HG02840 (cell line): ENCODE measurements around the gene CXorf49B.
"Not testable (repeated sequence)": the region's sequence is repeated elsewhere in the genome, so short reads cannot be mapped to it uniquely, and the experiment has no call there.

ENCODE experiments used
- ATAC-seq: cut with Tn5 transposase; IDR thresholded peaks from one replicate; pipeline ENCODE4 v1.9.1; 2021; ENCODE audit warnings: mild to moderate bottlenecking, moderate library complexity, moderate number of reproducible peaks; ENCODE audit not compliant: unreplicated experiment, low FRiP score

The CXorf49B gene

DNA sequence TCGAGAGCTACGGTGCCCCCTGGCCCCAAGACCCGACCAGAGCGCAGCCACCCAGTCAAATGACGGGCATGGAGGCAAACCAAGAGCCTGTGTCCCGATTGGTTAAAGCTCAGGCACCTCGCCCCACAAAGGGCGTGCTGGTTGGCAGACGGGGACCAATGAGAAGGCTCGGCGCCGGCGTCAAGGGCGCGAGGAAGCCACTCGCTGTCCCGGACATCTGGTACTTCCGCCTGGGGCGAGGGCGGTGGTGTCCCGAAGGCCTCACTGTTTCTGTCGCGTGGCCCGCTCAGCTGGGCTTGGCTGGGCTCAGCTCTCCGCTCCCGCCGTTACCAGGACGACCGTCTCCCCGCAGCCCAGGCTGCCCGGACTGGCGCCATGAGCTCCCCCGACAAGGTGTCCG is at the start of gene CXorf49B:
TSS of gene CXorf49B (plus strand) at position 301 of the 400 bp plus-strand sequence. CDS start at position 376, 75 bp downstream.
- ATAC-seq = not testable (repeated sequence)

DNA sequence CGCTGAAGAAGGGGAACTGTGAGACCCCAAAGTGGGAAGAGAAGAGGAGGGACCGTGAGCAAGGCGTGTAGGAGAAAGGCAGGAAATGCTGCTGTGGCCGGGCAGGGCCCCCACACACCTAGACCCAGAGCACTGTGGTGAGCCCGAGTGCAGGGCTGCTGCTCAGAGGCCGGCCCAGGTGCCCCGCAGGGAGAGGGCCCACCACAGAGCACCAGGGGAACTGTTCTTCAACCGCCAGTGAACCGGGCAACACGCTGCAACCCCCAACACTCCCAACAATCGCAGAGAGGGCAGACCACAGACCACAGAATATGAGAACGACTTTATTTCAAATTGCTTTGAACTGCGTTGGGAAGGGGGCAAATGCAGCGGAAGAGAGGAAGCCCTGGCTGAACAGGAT is 49.1 kb upstream of the CXorf49B start:
- ATAC-seq = not testable (repeated sequence)

DNA sequence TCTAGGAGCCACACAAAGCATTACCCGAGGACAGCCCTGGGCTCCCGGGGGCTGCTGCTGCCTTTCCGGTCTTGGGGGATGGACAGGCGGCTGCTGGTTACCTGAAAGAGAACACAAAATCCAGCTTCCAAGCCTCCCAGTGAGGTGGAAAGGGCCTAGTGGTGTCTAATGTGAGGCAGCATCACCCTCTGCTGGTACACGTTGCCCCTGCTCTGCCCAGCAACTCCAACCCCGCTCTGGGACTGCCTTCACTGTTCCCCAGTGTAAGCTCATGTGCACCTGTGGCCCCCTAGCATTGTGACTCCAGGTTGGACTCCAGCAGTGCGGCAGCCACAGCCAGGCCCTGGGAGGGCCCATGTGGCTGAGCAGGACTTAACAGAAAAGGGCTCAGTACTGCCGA is 47.6 kb upstream of the CXorf49B start:
- not testable (repeated sequence) for ATAC-seq

DNA sequence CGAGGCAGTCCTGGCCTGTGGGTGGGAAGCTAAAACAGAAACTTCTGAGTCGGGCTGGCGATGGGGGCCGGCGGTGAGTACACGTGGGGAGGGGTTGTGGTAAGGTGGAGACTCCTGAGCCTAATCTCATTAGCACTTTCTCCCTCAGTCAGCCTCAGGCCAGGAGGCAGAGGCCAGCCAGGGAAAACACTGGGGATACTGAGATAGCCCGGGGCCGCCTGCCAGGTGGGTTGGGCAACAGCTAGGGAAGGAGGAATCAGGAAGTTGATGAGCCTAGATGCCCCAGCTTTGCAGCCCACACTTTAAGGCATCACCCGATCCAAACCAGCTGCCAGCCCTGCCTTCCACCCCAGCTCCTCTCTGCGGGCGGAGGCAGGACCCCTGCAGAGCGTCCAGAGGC is 46.8 kb upstream of the CXorf49B start:
- not testable (repeated sequence) for ATAC-seq

DNA sequence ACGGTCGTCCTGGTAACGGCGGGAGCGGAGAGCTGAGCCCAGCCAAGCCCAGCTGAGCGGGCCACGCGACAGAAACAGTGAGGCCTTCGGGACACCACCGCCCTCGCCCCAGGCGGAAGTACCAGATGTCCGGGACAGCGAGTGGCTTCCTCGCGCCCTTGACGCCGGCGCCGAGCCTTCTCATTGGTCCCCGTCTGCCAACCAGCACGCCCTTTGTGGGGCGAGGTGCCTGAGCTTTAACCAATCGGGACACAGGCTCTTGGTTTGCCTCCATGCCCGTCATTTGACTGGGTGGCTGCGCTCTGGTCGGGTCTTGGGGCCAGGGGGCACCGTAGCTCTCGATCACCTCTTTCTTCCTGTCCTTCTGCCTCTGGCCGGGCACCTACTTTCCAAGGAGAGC is 45.0 kb upstream of the CXorf49B start, which contains the start of gene CXorf49:
TSS of gene CXorf49 (minus strand) at position 101 of the 400 bp plus-strand sequence. CDS start 134 bp downstream, outside the sequence.
- not testable (repeated sequence) for ATAC-seq

DNA sequence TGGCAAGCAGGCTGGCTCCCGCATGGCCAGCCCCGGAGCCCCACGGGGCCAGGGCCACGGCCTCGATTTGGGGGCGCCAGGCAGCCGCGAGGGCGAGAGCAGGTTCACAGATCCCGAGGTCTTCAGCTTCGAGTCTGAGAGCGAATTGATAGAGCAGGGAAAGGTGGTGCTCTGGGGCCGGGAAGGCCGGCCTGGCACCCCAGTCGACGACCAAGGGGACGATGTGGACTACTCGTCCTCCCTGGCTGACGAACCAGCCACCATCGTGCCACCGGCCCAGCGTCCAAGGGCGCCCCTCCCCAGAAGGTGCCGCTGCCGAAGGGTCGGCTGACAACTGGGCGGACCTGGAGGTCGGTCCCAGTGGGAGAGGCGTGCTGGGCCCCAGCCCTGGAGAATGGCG is 44.0 kb upstream of the CXorf49B start:
- ATAC-seq = not testable (repeated sequence)

DNA sequence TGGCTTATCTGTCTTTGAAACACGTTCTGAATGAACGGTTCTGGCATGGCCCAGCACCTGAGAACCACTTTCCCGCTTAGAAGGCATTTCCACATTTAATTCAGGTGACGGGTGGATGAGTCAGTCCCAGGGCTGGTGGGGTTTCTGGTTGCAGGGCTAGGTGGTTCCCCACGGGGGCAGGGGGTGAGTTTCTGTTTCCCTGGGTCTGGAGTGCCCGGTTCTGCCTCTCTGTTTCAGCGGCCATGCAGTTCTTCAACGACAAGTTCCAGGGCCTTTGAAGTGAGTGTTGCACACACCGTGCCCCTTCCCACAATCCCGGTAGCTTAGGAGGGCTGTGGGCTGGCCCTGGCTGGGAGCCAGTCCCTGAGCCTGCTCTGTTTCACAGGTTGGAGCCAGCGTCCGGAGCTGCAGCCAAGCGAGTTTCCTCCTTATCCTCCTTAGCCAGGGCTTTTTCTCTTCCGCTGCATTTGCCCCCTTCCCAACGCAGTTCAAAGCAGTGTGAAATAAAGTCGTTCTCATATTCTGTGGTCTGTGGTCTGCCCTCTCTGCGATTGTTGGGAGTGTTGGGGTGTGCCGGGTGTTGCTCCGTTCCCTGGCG is 42.8 kb upstream of the CXorf49B start:
- ATAC-seq = not testable (repeated sequence)

DNA sequence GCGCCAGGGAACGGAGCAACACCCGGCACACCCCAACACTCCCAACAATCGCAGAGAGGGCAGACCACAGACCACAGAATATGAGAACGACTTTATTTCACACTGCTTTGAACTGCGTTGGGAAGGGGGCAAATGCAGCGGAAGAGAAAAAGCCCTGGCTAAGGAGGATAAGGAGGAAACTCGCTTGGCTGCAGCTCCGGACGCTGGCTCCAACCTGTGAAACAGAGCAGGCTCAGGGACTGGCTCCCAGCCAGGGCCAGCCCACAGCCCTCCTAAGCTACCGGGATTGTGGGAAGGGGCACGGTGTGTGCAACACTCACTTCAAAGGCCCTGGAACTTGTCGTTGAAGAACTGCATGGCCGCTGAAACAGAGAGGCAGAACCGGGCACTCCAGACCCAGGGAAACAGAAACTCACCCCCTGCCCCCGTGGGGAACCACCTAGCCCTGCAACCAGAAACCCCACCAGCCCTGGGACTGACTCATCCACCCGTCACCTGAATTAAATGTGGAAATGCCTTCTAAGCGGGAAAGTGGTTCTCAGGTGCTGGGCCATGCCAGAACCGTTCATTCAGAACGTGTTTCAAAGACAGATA is 2.4 kb upstream of the CXorf49B start:
- not testable (repeated sequence) for ATAC-seq

DNA sequence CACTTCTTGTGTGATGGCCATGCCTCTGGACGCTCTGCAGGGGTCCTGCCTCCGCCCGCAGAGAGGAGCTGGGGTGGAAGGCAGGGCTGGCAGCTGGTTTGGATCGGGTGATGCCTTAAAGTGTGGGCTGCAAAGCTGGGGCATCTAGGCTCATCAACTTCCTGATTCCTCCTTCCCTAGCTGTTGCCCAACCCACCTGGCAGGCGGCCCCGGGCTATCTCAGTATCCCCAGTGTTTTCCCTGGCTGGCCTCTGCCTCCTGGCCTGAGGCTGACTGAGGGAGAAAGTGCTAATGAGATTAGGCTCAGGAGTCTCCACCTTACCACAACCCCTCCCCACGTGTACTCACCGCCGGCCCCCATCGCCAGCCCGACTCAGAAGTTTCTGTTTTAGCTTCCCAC is 1.7 kb downstream of the CXorf49B start:
- ATAC-seq = not testable (repeated sequence)

DNA sequence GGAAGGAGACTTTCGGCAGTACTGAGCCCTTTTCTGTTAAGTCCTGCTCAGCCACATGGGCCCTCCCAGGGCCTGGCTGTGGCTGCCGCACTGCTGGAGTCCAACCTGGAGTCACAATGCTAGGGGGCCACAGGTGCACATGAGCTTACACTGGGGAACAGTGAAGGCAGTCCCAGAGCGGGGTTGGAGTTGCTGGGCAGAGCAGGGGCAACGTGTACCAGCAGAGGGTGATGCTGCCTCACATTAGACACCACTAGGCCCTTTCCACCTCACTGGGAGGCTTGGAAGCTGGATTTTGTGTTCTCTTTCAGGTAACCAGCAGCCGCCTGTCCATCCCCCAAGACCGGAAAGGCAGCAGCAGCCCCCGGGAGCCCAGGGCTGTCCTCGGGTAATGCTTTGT is 2.5 kb downstream of the CXorf49B start:
- ATAC-seq = not testable (repeated sequence)

DNA sequence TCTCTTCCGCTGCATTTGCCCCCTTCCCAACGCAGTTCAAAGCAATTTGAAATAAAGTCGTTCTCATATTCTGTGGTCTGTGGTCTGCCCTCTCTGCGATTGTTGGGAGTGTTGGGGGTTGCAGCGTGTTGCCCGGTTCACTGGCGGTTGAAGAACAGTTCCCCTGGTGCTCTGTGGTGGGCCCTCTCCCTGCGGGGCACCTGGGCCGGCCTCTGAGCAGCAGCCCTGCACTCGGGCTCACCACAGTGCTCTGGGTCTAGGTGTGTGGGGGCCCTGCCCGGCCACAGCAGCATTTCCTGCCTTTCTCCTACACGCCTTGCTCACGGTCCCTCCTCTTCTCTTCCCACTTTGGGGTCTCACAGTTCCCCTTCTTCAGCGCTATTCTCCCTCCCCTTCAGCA is 4.0 kb downstream of the CXorf49B start:
- ATAC-seq = not testable (repeated sequence)

DNA sequence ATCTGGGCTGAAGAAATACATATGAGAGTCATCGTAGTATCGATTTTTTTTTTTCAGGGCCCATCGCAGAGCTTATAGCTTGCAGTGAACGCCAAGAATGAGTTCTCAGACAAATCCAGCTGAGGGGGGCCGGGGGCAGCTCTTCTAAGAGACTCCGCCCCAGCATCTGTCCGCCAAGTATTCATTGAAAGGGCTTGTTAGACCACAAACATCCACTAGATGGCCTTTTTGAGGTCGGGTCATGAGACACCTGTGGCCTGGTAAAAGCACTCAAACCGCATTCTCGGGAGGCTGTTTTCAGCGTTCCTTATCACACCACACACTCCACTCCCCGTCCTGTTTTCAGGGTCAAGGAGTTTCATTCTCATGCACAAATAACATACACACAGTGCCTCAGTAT is 15.2 kb downstream of the CXorf49B start:
- ATAC-seq = not testable (repeated sequence)

DNA sequence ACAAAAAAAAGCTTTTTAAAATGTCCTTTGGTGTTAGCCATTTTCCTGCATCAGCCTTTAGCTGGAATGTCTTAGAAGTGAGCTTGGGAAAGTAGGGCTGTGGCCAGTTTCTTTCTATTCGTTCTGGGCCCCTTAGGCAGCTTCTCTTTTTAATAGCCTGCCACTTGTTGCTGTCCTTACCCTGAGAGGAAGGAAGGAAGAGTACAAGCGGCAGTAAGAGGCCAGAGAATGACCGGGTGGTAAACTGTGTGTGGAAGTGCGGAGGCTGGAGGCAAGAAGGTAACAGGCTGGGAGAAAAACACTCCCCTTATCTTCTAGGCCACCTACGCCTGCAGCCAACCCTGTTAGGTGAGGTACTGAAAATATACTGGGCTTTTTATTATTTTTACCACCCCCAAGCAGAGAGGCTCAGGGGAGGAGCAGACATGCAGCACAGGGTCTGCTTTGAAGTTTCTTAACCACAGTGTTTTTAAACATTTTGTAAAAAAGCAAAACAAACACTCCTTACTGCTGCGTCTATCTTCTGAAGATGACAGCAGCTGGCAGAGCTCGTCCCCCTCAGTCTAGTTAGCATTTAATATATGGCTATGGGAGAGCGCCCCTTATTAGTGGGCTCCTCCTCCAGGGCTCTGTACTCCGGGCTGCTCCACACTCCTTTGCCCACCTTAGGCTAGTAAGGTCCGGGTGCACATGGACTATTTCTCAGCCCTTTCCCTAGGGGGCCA is 19.2 kb downstream of the CXorf49B start:
- not testable (repeated sequence) for ATAC-seq

DNA sequence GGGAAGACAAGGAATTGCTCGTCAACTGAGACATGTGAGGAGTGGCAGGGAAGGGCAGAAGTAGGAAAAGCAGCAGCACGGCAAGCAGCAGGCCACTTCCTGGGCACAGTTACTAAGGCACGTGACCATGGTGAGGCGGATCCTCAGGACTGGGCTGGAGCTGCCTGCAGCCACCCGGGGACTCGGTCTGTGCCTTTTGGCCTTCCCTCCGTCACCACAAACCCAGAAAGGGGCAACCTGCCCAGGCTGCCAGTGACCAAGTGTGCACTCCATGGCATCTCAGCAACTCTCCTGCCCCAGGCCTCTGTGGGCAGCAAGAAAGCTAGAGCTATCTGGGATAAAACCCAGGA is 19.8 kb downstream of the CXorf49B start:
- ATAC-seq = not testable (repeated sequence)

DNA sequence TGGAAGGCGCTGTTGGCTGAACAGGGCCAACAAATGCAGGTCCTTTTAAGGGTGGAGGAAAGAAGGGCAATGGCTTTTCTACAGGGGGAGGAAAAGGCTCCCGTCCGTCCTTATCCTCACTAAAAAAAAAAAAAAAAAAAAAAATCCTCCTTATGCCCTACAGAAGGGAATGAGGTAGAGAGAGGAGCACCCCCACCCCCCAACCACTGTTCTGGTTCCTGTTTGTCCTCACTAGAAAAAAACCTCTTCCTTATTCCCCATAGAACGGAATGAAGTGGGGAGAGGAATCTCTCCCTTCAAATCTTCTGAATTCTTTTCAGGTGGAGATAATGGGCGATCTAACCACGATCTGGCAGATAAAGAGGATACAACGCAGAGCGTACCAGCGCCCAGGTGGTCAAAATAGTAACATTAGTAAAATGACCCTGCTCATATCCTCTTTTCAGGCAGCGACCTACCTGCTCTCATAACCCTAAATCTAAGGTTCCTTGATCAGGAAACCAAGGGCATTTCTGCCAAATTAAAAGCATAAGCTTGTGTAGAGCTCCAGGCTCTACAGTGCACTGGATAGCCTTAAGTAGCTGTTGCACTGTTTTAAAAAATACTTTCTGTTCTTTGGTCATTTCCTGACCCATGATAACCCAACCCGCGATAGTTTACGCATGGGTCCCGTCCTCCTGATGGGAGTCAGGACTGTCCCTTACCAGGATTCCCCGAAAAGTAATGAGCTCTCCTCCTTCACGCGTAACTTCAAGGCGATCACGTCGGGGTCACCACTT is 20.6 kb downstream of the CXorf49B start:
- ATAC-seq = not testable (repeated sequence)

DNA sequence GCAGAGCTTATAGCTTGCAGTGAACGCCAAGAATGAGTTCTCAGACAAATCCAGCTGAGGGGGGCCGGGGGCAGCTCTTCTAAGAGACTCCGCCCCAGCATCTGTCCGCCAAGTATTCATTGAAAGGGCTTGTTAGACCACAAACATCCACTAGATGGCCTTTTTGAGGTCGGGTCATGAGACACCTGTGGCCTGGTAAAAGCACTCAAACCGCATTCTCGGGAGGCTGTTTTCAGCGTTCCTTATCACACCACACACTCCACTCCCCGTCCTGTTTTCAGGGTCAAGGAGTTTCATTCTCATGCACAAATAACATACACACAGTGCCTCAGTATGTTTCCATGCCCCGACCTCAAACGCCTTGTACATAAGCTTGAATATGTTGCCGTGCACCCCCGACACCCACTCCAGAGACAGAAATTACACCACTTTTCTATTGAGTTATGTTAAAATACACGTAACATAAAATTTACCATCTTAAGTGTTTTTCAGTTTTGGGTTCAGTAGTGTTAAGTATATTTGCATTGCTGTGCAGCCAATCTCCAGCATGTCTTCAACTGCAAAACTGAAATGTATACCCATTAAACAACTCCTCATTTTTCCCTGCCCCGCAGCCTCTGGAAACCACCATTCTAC is 21.3 kb downstream of the CXorf49B start:
- not testable (repeated sequence) for ATAC-seq

DNA sequence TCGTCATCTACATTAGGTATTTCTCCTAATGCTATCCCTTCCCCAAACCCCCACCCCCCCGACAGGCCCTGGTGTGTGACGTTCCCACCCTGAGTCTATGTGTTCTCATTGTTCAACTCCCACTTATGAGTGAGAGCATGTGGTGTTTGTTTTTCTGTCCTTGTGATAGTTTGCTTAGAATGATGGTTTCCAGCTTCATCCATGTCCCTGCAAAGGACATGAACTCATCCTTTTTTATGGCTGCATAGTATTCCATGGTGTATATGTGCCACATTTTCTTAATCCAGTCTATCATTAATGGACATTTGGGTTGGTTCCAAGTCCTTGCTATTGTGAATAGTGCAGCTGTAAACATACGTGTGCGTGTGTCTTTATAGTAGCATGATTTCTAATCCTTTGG is 43.3 kb downstream of the CXorf49B start:
- ATAC-seq = not testable (repeated sequence)

DNA sequence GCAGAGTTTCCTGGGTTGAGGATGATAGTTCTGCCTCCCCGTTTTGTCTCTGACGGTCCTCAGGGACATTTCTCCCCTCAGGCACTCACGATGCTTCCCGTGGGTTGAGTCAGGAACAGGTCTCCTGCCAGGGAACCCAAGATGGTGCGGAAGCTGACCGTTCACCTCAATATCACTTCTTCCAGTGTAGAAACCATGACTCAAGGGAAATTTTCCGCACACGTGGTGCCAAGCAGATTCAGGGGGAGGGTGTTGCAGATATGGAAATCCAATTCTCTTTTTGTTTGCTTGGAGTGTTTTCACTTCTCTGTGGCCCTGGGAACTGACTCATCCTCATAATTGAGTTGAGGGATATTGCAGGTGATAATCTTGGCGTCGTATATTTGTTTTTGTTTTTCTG is 46.7 kb downstream of the CXorf49B start:
- no peak for ATAC-seq

DNA sequence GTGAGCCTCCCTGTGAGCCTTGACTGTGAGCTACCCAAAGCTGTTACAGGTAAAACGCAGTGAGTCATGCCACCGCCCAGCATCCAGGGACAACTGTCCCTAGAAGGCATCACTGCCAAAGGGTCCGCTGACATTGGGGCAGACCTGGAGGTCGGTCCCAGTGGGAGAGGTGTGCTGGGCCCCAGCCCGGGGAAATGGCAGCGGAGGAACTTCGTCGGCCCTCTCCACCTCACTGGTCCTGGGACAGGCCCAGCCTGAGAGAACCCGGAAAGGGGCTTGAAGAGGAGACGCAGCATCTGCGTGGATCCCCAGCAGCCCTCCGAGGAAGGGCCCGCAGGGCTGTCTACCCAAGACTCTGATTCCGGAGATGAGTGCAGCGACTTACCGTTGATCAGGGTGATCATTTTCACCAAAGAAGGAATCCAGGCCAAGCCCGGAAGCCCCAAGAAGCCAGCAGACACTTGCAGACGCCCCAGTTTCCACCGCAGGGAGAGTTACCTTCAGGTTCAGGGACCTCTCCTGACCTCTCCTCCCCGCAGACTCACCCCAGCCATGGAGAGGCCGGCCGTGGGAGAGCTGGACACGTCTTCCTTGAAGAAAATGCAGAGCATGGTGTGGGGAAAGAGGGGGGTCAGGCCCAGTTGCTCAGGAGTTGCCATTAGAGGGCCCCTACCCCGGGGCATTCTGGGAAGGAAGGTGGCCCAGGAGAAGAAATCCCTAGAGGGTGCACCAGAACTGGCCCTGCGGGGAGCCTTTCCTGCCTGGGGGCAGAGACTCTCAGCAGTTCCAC is 51.2 kb downstream of the CXorf49B start:
- ATAC-seq = no peak
